B cell (primary cell): Measurements from ENCODE around the gene WDR86.

Experiments used
- CTCF ChIP-seq: fragments of 200-600 bp; IDR thresholded peaks from one replicate; pipeline ENCODE4 v1.8.0; 2022; ENCODE audit warnings: antibody characterized with exemption, mild to moderate bottlenecking
- EZH2 ChIP-seq: IDR thresholded peaks from 2 replicates; pipeline ENCODE4 v1.6.1; 2012; ENCODE audit warnings: borderline replicate concordance, low read depth, mild to moderate bottlenecking, moderate library complexity, low read length; ENCODE audit not compliant: insufficient read depth, poor library complexity, severe bottlenecking

- TF ChIP-seq CTCF = no peak
- no peak for TF ChIP-seq EZH2
Observed at GRCh38 chr7:151455690-151456089, 45.9 kb upstream of the WDR86 start.
